Right ventricle myocardium superior (tissue), 1 donor: Measurements from ENCODE around the gene BSCL2. TPM values are rescaled to one million over a fixed set of nuclear protein-coding genes. Genes with fewer than 3 reads are reported as not detected.
"Not testable (repeated sequence)": the region's sequence is repeated elsewhere in the genome, so short reads cannot be mapped to it uniquely, and the experiment has no call there.

ENCODE experiments used
- ATAC-seq: fragments of 200-7000 bp; cut with Tn5 transposase; one replicate; pipeline ENCODE4 v1.9.1; 2020; ENCODE audit warnings: mild to moderate bottlenecking; ENCODE audit not compliant: poor library complexity
- DNase-seq: peaks from one replicate; pipeline ENCODE4 v3.0.0-alpha.2; 2020
- intact Hi-C: fragments of 100-400 bp; cut with DNase I; formaldehyde crosslinking; loops from one replicate; pipeline ENCODE4 v1.11.2; 2022
- total RNA-seq: library from RNA; stranded (reverse); fragmentation: NEBNext Ultra II Directional; extraction: Animal tissue kit (Norgen Biotek cat#: 25700); gene quantifications from one replicate; pipeline ENCODE4 v1.2.1, GENCODE V29; 2021
- donor health status: DM: no; HTN: yes; CAD: no; lungs with severe emphysema.

The BSCL2 gene
- total RNA-seq, 1 donor from 2014 or later = 21.7 TPM

DNA sequence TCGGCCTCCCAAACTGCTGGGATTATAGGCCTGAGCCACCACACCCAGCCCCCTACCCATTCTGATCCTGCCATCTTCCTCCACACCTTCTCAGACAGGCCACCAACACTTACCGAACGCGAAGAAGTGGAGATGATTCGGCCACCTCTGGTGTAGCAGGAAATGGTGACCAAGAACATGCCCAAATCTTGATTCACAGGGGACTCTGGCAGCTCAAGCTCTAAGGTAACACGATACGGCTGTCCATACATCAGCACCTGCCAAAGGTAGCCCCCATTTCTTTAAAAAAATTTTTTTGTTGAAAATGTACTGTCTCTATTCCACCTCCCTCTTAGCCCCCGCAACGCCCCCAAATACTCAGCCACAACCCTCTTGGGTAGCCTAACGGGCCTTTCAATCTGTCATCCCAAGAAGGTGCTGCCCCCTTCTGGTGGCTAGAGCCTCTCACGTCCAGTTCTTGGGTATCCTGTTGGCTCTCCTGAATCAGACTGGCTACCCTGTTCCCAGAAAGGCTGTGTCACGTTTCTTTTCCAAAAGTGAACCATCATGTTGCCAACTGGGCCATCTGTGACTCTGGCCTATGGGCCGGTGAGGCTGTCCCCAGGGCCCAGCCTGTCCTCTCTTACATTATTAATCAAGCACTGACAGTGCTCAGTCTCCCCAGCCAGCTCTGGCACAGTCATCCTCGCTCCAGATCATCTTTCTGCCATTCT lies 12.6 kb downstream of the BSCL2 start:
- peak; percentile 86 for DNase-seq
- peak; percentile 83 for ATAC-seq
- intact Hi-C loops = loop anchor here (10.0 kb wide), 1 partner anchor 300 kb away; no protein-coding TSS in a partner anchor

DNA sequence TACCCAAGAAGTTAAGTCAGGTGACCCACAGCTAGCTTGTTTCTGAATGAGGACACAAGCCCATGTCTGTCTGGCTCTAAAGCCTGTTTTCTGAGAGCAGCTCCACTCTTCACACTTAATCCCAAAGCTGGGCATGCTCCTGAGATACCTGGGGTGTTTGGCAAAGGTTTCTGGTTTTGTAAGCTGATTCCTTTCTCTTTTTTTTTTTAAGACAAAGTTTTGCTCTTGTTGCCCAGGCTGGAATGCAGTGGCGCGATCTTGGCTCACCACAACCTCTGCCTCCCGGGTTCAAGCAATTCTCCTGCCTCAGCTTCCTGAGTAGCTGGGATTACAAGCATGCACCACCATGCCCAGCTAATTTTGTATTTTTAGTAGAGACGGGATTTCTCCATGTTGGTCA lies 13.6 kb downstream of the BSCL2 start:
- ATAC-seq, DNase-seq: not testable (repeated sequence)
- intact Hi-C loops = loop anchor here (10.0 kb wide), 1 partner anchor 299 kb away; no protein-coding TSS in a partner anchor

DNA sequence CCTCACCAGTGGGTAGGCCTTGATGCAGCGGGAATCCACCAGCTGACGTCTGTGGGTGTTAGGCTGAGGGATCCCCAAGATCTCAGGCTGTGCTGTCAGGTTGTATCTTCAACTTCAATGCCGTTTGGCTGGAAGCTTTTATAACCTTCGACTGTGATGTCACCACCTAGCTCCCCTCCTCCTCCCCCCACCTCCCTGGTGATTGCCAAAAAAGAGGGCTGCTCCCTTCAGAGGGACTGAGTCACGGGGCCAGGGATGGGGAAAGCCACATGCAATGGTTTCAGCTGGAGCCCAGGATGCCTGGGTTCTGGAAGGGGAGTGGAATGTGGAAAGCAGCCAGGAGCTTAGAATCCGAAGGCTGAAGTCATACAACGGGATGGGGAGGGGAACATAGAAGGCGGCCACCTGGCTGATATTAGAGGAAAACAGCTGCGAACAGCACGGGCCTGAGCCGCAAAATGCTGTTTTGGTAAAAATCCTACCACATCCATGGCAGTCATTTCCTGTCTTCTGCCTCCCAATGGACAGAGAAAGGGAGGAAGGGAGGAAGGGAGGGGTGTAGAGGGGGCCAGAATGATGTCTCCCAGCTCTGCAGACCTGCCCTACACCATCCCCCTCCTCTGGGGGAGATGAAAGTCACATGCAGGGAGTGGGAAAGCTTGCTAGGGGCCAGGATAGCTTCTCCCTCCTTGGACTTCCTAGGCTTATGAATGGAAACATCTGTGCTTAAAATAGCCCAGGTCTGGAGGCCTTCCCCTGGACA lies 17.6 kb downstream of the BSCL2 start, which contains the start of gene LRRN4CL:
TSS of gene LRRN4CL (minus strand) at position 110 of the 763 bp plus-strand sequence. CDS start 1,022 bp downstream, outside the sequence.
- intact Hi-C loops = loop anchor here (10.0 kb wide), 1 partner anchor 295 kb away; no protein-coding TSS in a partner anchor
- DNase-seq = peak; percentile 82
- ATAC-seq = peak; percentile 88

DNA sequence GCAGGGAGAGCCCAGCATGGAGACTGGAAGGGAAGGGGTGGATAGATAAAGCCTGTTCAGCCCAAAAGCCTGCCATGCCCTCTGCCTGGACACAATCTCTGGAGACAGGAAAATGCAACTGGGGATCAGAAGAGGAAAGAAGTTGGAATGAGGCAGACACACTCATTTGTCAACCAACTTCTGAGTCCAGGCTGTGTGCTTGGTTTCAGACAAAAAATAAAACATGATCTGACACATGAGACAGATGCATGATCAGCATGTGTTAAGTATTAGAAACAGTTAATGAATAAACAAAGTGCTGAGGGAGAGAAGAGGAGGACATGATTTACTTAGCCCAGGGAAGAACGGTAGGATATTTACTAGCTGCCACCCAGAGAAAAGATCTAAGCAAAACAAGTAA lies 18.7 kb downstream of the BSCL2 start:
- ATAC-seq (peak; percentile 6), DNase-seq (no peak)
- intact Hi-C loops = no loop called here

DNA sequence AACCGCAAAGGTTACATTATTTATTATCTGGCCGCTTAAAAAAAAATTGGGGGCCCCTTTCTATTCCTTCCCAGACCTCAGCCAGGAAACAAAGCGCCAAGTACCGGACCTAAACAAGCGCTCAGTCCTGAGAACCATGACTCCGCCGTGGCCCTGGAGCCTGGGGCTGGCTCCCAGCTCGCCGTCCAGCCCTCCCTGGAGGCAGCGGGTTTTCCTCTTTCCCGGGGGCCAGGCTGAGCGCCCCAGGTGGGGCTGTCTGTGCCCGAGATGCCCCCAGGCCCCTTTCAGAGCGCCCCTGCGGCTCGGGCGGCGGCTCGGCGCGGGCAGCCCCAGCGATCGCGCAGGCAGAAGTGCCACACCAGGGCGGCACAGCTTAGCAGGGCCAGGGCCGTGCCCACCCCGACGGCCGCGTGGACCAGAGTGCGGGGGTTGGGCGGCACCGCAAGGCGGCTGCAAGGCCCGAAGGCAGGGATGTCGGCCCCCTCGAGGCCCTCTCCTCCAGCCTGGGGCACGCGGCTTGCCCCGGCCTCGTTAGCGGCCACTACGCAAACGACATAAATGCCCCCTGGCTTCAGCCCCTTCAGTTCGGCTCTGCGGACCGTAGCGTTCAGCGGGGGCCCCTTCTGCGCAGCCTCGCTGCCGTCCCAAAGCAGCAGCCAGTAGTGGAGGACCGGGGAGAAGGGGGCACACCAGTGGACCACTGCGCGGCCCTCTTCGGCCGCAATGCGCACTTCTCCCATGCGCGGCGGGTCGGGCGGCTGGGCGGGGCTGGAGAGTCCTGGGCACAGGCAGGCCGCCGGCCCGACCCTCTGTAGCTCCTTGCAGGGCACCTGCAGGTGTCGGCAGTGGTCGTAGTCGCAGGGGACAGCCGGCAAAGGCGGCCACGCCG lies 19.5 kb downstream of the BSCL2 start:
- DNase-seq (peak; percentile 51), ATAC-seq (peak; percentile 40)
- intact Hi-C loops = no loop called here

DNA sequence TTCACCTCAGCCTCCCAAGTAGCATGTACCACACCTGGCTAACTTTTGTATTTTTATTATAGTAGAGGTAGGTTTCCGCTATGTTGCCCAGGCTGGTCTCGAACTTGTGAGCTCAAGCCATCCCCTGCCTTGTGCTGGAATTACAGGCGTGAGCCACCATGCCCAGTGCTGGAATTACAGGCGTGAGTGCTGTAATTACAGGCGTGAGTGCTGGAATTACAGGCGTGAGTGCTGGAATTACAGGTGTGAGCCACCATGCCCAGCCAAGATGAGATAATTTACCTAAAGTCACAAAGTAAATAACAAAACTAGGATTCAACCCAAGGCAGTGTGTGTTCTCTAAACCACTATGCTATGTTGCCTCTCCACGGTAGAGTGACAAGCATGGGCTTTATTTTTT lies 24.7 kb downstream of the BSCL2 start:
- ATAC-seq (no peak), DNase-seq (no peak)
- intact Hi-C loops = no loop called here

DNA sequence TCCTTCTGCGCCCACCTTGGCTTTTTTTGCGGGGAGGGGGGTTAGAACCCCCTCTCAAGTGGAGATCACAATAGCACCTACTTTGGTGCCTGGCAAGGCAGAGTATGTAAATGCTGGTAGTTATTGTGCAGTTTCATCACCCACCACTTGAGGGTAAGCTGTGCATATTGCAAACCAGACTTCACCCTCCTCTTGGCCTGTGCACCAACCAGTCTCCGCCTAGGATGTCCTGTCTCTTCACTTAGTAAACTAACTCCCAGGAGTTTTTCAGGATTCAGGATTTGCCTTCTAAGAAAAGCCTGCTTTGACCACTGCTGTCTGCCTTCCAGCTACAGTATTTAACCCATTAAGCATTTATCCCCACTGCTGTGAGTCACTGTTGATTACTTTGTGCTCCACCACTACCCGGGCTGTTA lies 26.4 kb downstream of the BSCL2 start:
- DNase-seq (peak; percentile 57), ATAC-seq (peak; percentile 64)
- intact Hi-C loops = no loop called here

DNA sequence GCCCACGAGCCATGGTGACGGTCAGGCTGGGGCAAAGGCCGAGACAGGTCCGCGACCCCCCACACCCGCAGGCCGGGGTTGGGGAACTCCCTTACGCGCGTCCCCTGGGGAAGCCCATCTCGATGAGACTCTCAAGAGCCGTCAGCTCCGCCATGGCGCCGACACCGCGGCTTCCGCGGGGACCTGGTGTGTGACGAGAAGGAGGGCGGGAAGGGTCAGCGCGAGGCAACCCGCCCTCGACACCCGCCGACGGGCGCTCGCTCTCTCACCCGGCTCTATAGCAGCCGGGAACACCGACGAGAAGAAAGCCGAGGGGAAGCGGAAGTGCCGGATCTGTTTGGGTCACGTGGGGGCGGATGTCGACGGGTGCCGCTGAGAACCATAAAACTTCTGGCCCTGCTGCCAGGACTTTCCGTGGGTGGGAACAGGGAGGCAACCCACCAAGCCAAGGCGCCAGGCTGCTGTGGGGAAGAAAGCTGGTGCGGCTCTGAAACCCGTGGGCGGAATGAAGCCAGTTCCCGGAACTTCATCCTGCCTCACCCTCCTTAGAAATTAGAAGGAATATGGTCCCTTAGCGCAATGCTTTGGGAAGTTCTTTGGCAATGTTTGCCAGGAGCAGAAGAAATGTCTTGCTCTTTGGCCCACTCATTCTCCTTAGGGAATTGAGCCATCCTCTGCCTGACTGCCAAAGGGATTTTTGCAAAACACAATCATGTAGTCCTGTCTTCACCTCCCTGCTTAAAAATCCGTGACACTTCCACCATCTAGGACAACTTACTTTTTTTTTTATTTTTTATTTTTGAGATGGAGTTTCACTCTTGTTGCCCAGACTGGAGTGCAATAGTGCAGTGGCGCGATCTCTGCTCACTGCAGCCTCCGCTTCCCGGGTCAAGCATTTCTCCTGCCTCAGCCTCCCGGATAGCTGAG lies 28.2 kb downstream of the BSCL2 start, which contains the start of gene UBXN1:
TSS of gene UBXN1 (minus strand) at position 304 of the 927 bp plus-strand sequence. CDS start at position 154, 150 bp downstream.
- intact Hi-C loops = no loop called here
- DNase-seq (peak; percentile 95), ATAC-seq (peak; percentile 91)

DNA sequence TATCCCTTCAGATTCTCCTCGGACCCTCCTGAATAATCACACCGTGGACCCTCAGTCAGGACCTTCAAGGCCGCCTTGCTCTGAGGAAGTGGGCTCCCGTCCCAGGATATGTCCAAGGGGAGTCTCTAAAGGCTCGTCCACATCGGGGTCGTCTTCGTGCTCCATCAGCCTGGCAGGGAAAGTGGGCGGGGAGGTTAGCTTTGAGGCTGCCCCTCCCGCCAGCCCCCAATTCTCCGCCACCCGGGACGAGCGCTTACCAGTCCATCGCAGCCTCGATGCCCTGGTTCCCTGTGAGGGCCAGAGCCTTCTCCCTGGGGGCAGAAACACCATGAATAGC lies 28.8 kb downstream of the BSCL2 start:
- DNase-seq (no peak), ATAC-seq (no peak)
- intact Hi-C loops = no loop called here

DNA sequence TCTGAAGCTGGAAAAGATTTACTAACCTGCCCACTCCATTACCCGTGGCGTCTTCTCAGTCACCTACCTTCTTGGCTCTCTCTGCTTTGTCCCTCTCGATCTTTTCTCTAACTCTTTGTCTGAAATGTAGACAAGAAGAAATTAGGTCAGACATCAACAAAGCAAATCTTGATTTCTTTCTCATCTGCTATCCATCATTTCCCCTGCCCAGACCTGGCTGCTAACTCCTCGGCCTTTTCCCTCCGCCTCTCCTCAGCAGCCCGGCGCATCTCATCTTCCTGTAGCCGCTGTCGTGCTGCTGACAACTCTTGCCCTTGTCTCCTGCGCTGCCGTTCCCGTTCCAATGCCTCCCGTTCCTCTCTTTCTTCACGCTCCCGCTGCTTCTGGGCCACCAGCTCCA lies 29.5 kb downstream of the BSCL2 start:
- no peak for ATAC-seq
- intact Hi-C loops = no loop called here
- no peak for DNase-seq

DNA sequence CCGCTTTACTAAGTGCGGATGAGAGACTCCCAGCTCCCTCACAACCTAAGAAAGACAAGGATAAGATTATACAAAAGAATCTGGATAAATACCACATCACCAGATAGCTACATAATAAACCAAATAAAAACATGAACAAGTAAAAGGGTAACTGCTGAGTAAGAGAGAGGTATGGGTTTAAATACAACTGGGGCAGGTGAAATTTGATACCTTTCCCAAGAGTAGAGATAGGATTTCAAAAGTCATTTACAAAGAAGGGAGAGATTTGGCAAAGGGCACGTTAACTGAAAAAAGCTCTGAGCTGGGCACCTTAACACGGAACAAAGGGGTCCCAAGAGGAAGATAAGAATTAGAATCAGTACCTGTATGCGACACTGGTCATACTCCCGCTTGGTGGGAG lies 30.1 kb downstream of the BSCL2 start:
- no peak for DNase-seq
- ATAC-seq = no peak
- intact Hi-C loops = no loop called here

DNA sequence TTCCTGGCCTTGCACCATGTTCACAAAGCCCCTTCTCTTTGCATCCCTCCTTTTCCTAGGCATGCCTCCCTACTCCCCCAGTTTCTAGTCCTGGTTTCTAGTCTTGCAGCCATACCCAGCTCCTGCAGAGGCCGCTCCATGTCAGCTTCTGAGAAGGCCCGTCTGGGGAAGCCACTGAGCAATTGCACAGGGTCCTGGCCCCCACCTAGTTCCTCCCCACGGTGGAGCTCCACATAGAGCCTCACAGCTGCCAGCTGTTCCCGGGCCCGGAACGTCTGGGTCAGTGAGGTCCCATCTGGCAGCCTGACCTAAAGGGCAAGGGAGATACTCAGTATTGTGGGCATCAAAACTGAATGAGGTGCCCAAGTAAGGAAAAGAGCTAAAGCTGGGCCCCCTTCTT lies 30.5 kb downstream of the BSCL2 start:
- ATAC-seq = no peak
- intact Hi-C loops = no loop called here
- no peak for DNase-seq

DNA sequence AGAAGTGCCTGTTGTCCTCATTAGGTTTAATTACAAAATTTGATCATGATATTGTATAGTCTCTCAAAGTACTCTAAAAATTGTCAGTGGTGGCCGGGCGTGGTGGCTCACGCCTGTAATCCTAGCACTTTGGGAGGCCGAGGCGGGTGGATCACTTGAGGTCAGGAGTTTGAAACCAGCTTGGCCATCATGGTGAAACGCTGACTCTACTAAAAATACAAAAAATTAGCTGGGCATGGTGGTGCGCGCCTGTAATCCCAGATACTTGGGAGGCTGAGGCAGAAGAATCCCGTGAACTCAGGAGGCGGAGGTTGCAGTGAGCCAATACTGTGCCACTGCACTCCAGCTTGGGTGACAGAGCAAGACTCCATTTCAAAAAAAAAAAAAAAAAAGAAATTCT lies 31.8 kb downstream of the BSCL2 start:
- ATAC-seq, DNase-seq, intact Hi-C loops: not testable (repeated sequence)

DNA sequence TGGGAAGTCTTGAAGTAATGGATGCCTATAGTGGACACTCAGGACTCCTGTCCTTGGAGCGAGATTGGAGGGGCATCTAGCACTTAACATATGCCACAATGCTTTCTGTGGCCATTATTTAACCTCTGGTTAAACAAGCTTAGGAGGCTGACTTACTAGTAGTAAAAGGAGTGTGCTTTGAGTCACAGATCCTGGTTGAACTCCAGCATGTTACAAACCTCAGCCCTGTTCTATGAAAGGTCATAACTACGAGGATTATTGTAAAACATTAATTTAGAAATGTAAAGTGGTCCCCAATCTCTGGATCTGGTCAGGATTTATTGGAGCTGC lies 34.1 kb downstream of the BSCL2 start:
- DNase-seq (no peak), ATAC-seq (no peak)
- intact Hi-C loops = no loop called here

DNA sequence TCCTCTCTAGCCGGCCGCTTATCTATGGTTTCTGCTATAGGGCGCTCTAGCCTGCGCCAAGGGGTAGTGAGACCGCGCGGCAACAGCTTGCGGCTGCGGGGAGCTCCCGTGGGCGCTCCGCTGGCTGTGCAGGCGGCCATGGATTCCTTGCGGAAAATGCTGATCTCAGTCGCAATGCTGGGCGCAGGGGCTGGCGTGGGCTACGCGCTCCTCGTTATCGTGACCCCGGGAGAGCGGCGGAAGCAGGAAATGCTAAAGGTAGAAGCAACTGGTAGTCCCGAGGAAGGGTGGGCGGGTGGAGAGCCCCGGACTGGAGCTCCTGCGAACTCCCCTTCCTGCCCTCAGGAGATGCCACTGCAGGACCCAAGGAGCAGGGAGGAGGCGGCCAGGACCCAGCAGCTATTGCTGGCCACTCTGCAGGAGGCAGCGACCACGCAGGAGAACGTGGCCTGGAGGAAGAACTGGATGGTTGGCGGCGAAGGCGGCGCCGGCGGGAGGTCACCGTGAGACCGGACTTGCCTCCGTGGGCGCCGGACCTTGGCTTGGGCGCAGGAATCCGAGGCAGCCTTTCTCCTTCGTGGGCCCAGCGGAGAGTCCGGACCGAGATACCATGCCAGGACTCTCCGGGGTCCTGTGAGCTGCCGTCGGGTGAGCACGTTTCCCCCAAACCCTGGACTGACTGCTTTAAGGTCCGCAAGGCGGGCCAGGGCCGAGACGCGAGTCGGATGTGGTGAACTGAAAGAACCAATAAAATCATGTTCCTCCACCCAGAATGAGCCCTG lies 35.4 kb downstream of the BSCL2 start, which contains the start of the genes LBHD1 and UQCC3:
TSS of gene LBHD1 (minus strand) at position 660 of the 782 bp plus-strand sequence. CDS start 2,236 bp downstream, outside the sequence.
TSS of gene UQCC3 (plus strand) at position 66 of the 782 bp plus-strand sequence. CDS start at position 139, 73 bp downstream.
- intact Hi-C loops = no loop called here
- peak; percentile 87 for ATAC-seq
- DNase-seq = peak; percentile 80

DNA sequence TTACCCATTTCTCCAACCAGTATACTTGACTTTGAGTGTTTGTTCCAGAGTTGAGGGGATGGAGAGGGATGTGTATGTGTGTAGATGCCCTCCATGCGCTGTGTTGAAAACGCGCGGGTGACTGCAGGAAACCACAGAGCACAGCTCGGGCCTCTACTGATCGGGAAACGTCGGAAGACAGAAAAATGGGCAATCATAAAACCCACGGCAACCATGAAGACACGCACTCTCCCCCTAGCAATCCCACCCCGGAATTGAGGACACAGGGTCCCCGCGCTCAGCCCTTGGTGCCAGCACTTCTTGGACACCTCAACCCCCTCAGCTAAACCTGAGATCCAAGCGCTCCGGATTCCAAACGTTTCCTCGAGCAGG lies 36.0 kb downstream of the BSCL2 start:
- ATAC-seq = peak; percentile 32
- intact Hi-C loops = no loop called here
- no peak for DNase-seq
